Activated CD8-positive, alpha-beta T cell treated with anti-CD3 and anti-CD28 coated beads, Interleukin-2, amount 10 ng/mL, durations not matched to agents 7 days and 5 days (primary cell): ENCODE results near the gene RERG. TPM values are rescaled to one million over a fixed set of nuclear protein-coding genes. Genes with fewer than 3 reads are reported as not detected.
A peak's percentile ranks its signal among the peaks of the same experiment; 100 is the strongest.
"Not testable (repeated sequence)": the region's sequence is repeated elsewhere in the genome, so short reads cannot be mapped to it uniquely, and the experiment has no call there.

Experiments used
- ATAC-seq: fragments of 150-1000 bp; cut with Tn5 transposase; one replicate; pipeline ENCODE4 v1.10.0; 2021; ENCODE audit warnings: moderate library complexity
- CTCF ChIA-PET: fragments of 350-600 bp; sonication (Branson Sonifier 250); formaldehyde crosslinking; loops from one replicate; lab custom pipeline; 2021; ENCODE audit warnings: antibody characterized with exemption; lab: Charles Lee
- POLR2A ChIA-PET: fragments of 350-600 bp; sonication (Branson Sonifier 250); formaldehyde crosslinking; loops from one replicate; lab custom pipeline; 2021; ENCODE audit warnings: antibody characterized with exemption; lab: Charles Lee
- DNase-seq: peaks from one replicate; pipeline ENCODE4 v3.0.0-alpha.2; 2020
- H3K27ac Mint-ChIP-seq: one replicate; pipeline ENCODE4 v1.8.0; 2021; ENCODE audit warnings: mild to moderate bottlenecking, mixed read lengths
- H3K27me3 Mint-ChIP-seq: one replicate; pipeline ENCODE4 v1.8.0; 2021; ENCODE audit warnings: low read depth, mixed read lengths
- H3K36me3 Mint-ChIP-seq: one replicate; pipeline ENCODE4 v1.8.0; 2021; ENCODE audit warnings: low read depth, mixed read lengths
- H3K4me1 Mint-ChIP-seq: one replicate; pipeline ENCODE4 v1.8.0; 2021; ENCODE audit warnings: low read depth, mixed read lengths
- H3K4me3 Mint-ChIP-seq: one replicate; pipeline ENCODE4 v1.8.0; 2021; ENCODE audit warnings: mild to moderate bottlenecking, mixed read lengths
- H3K9me3 Mint-ChIP-seq: one replicate; pipeline ENCODE4 v1.8.0; 2022; ENCODE audit warnings: mixed read lengths; ENCODE audit not compliant: insufficient read depth
- total RNA-seq, 2 experiments: library from RNA; stranded (reverse); gene quantifications; one replicate each; pipeline ENCODE4 v1.2.3, GENCODE V29; 2021

The RERG gene
- total RNA-seq, 2 experiments from 2014 or later: not detected

GRCh38 chr12:15118955-15119354, 102.3 kb downstream of the RERG start:
- ChIA-PET POLR2A (no interaction called here), CTCF (no interaction called here)
- no peaks in the 10 kb centered on the region for H3K9me3 Mint-ChIP-seq
- H3K27me3 Mint-ChIP-seq: peaks cover 2% of the 10 kb centered on the region
- no peak for DNase-seq
- no peak overlapping the region for H3K4me3 Mint-ChIP-seq
- no peak for ATAC-seq
- no peak overlapping the region for H3K27ac Mint-ChIP-seq
- H3K36me3 Mint-ChIP-seq: no peaks in the 10 kb centered on the region
- H3K4me1 Mint-ChIP-seq: no peaks in the 10 kb centered on the region

- POLR2A ChIA-PET: no interaction called here
- H3K4me3 Mint-ChIP-seq: no peak overlapping the region
These were observed 104.2 kb downstream of the RERG start for GRCh38 chr12:15116983-15117382.

GRCh38 chr12:15116086-15116485, 105.1 kb downstream of the RERG start:
- ChIA-PET CTCF (no interaction called here), POLR2A (no interaction called here)
- no peak for ATAC-seq
- Mint-ChIP-seq H3K27me3 (peaks cover 5% of the 10 kb centered on the region), H3K36me3 (no peaks in the 10 kb centered on the region), H3K27ac (no peak overlapping the region), H3K4me3 (no peak overlapping the region), H3K4me1 (no peaks in the 10 kb centered on the region), H3K9me3 (no peaks in the 10 kb centered on the region)
- DNase-seq: no peak

More at GRCh38 chr12:15116983-15117382, 104.2 kb downstream of the RERG start:
- Mint-ChIP-seq H3K36me3 (no peaks in the 10 kb centered on the region), H3K27me3 (peaks cover 5% of the 10 kb centered on the region), H3K27ac (no peak overlapping the region), H3K9me3 (no peaks in the 10 kb centered on the region), H3K4me1 (no peaks in the 10 kb centered on the region)
- no peak for ATAC-seq
- no peak for DNase-seq
- CTCF ChIA-PET: no interaction called here

GRCh38 chr12:15115434-15115833, 105.8 kb downstream of the RERG start:
- Mint-ChIP-seq H3K9me3 (no peaks in the 10 kb centered on the region), H3K27ac (no peak overlapping the region), H3K4me3 (no peak overlapping the region), H3K36me3 (no peaks in the 10 kb centered on the region), H3K27me3 (peaks cover 3% of the 10 kb centered on the region), H3K4me1 (no peaks in the 10 kb centered on the region)
- ATAC-seq (no peak), DNase-seq (no peak)
- ChIA-PET CTCF (no interaction called here), POLR2A (no interaction called here)

GRCh38 chr12:15114501-15114900, 106.7 kb downstream of the RERG start:
- no peak overlapping the region for H3K27ac Mint-ChIP-seq
- no peaks in the 10 kb centered on the region for H3K9me3 Mint-ChIP-seq
- DNase-seq (no peak), ATAC-seq (no peak)
- H3K4me3 Mint-ChIP-seq: no peak overlapping the region
- H3K4me1 Mint-ChIP-seq: no peaks in the 10 kb centered on the region
- POLR2A ChIA-PET: no interaction called here
- peaks cover 3% of the 10 kb centered on the region for H3K27me3 Mint-ChIP-seq
- CTCF ChIA-PET: no interaction called here
- no peaks in the 10 kb centered on the region for H3K36me3 Mint-ChIP-seq

- peaks cover 8% of the 10 kb centered on the region for H3K27me3 Mint-ChIP-seq
- DNase-seq (no peak), ATAC-seq (no peak)
- no peak overlapping the region for H3K27ac Mint-ChIP-seq
- no peak overlapping the region for H3K4me3 Mint-ChIP-seq
- no peaks in the 10 kb centered on the region for H3K36me3 Mint-ChIP-seq
- no peaks in the 10 kb centered on the region for H3K9me3 Mint-ChIP-seq
- CTCF ChIA-PET: no interaction called here
- H3K4me1 Mint-ChIP-seq: peaks cover 2% of the 10 kb centered on the region
- POLR2A ChIA-PET: no interaction called here
These were observed 128.4 kb downstream of the RERG start for GRCh38 chr12:15092826-15093225.

GRCh38 chr12:15090441-15090840, 130.8 kb downstream of the RERG start:
- no peak overlapping the region for H3K4me3 Mint-ChIP-seq
- CTCF ChIA-PET: no interaction called here

GRCh38 chr12:15088105-15088504, 133.1 kb downstream of the RERG start:
- Mint-ChIP-seq H3K27me3 (peaks cover 10% of the 10 kb centered on the region), H3K9me3 (no peaks in the 10 kb centered on the region), H3K27ac (no peak overlapping the region)

More at GRCh38 chr12:15090441-15090840, 130.8 kb downstream of the RERG start:
- H3K27ac Mint-ChIP-seq: no peak overlapping the region
- DNase-seq (no peak), ATAC-seq (no peak)
- H3K4me1 Mint-ChIP-seq: peaks cover 3% of the 10 kb centered on the region
- POLR2A ChIA-PET: no interaction called here
- H3K27me3 Mint-ChIP-seq: peaks cover 12% of the 10 kb centered on the region
- H3K9me3 Mint-ChIP-seq: no peaks in the 10 kb centered on the region
- H3K36me3 Mint-ChIP-seq: no peaks in the 10 kb centered on the region

GRCh38 chr12:15077751-15078150, 143.5 kb downstream of the RERG start:
- CTCF ChIA-PET, POLR2A ChIA-PET, H3K36me3 Mint-ChIP-seq, H3K27me3 Mint-ChIP-seq, DNase-seq, ATAC-seq, H3K9me3 Mint-ChIP-seq: not testable (repeated sequence)
- Mint-ChIP-seq H3K4me1 (peaks cover 13% of the 10 kb centered on the region), H3K27ac (peak overlapping the region; percentile 71), H3K4me3 (peak overlapping the region; percentile 46)

More at GRCh38 chr12:15088105-15088504, 133.1 kb downstream of the RERG start:
- peaks cover 3% of the 10 kb centered on the region for H3K4me1 Mint-ChIP-seq
- ATAC-seq (peak; percentile 57), DNase-seq (no peak)
- no peaks in the 10 kb centered on the region for H3K36me3 Mint-ChIP-seq
- H3K4me3 Mint-ChIP-seq: no peak overlapping the region
- CTCF ChIA-PET: no interaction called here
- POLR2A ChIA-PET: no interaction called here

GRCh38 chr12:15074351-15074750, 146.9 kb downstream of the RERG start:
- no peak for DNase-seq
- CTCF ChIA-PET: interaction anchor here (1.2 kb wide), 1 partner anchor 145 kb away, joined by 3 read pairs; no protein-coding TSS in a partner anchor

GRCh38 chr12:15059123-15059522, 162.1 kb downstream of the RERG start:
- DNase-seq (no peak), ATAC-seq (no peak)
- H3K27ac Mint-ChIP-seq: no peak overlapping the region
- ChIA-PET CTCF (interaction anchor here (0.7 kb wide), 1 partner anchor 17 kb away, joined by 4 read pairs; no protein-coding TSS in a partner anchor), POLR2A (no interaction called here)
- peaks cover 11% of the 10 kb centered on the region for H3K27me3 Mint-ChIP-seq
- no peak overlapping the region for H3K4me3 Mint-ChIP-seq
- H3K9me3 Mint-ChIP-seq: no peaks in the 10 kb centered on the region
- H3K36me3 Mint-ChIP-seq: no peaks in the 10 kb centered on the region
- H3K4me1 Mint-ChIP-seq: no peaks in the 10 kb centered on the region

More at GRCh38 chr12:15074351-15074750, 146.9 kb downstream of the RERG start:
- H3K27me3 Mint-ChIP-seq: peaks cover 8% of the 10 kb centered on the region
- peaks cover 4% of the 10 kb centered on the region for H3K36me3 Mint-ChIP-seq
- POLR2A ChIA-PET: no interaction called here
- H3K27ac Mint-ChIP-seq: no peak overlapping the region
- H3K9me3 Mint-ChIP-seq: peaks cover 5% of the 10 kb centered on the region
- no peak overlapping the region for H3K4me3 Mint-ChIP-seq
- ATAC-seq: no peak
- peaks cover 13% of the 10 kb centered on the region for H3K4me1 Mint-ChIP-seq
